Keratinocyte (primary cell): ENCODE measurements around the gene SLC25A25. TPM values are rescaled to one million over a fixed set of nuclear protein-coding genes. Genes with fewer than 3 reads are reported as not detected.
A peak's percentile ranks its signal among the peaks of the same experiment; 100 is the strongest.

ENCODE experiments used
- DNase-seq: peaks from one replicate; pipeline ENCODE4 v3.0.0-alpha.2; 2011; ENCODE audit warnings: low read depth, missing footprints, low spot score
- FAIRE-seq: peaks from 2 replicates; lab custom pipeline; 2011; peaks lifted over from hg19 to GRCh38; lab: Jason Lieb, UNC
- H2AFZ ChIP-seq: 2 replicates; pipeline ENCODE4 v1.6.0; 2012; ENCODE audit warnings: low read length, control low read depth, inconsistent platforms; ENCODE audit not compliant: control insufficient read depth
- H3K27ac ChIP-seq: 2 replicates; pipeline ENCODE4 v1.5.1; 2011; ENCODE audit warnings: low read length; ENCODE audit not compliant: control insufficient read depth, insufficient read depth
- H3K27me3 ChIP-seq: 3 replicates; pipeline ENCODE4 v1.6.0; 2011; ENCODE audit warnings: low read length; ENCODE audit not compliant: control insufficient read depth, insufficient read depth; ENCODE audit errors: extremely low read depth
- H3K36me3 ChIP-seq, 2 experiments: 2 replicates in 1 of 2; 3 replicates in 1 of 2; pipeline ENCODE4 v1.5.1; 2011; ENCODE audit warnings: low read length in 2 of 2, mild to moderate bottlenecking in 1 of 2; ENCODE audit not compliant: control insufficient read depth in 2 of 2, insufficient read depth in 2 of 2; ENCODE audit errors: extremely low read depth in 1 of 2
- H3K4me1 ChIP-seq: 3 replicates; pipeline ENCODE4 v1.5.1; 2011; ENCODE audit warnings: low read length; ENCODE audit not compliant: control insufficient read depth, insufficient read depth; ENCODE audit errors: extremely low read depth
- H3K4me2 ChIP-seq: 3 replicates; pipeline ENCODE4 v1.6.0; 2011; ENCODE audit warnings: low read depth, low read length; ENCODE audit not compliant: control insufficient read depth, insufficient read depth; ENCODE audit errors: extremely low read depth
- H3K4me3 ChIP-seq, 3 experiments: fragments of 200-600 bp in 1 of 3; sonication (generic) in 1 of 3; 2 replicates in 2 of 3; 3 replicates in 1 of 3; pipeline ENCODE4 v1.5.1; 2011 to 2016; ENCODE audit warnings: low read length in 3 of 3, mild to moderate bottlenecking in 3 of 3, control low read depth in 2 of 3, inconsistent platforms in 1 of 3, low read depth in 1 of 3, mixed read lengths in 1 of 3, mixed run types in 1 of 3, moderate library complexity in 1 of 3; ENCODE audit not compliant: control insufficient read depth in 2 of 3, insufficient read depth in 2 of 3; ENCODE audit errors: extremely low read depth in 1 of 3
- H3K79me2 ChIP-seq: 2 replicates; pipeline ENCODE4 v1.6.0; 2012; ENCODE audit warnings: low read length; ENCODE audit not compliant: control insufficient read depth, insufficient read depth
- H3K9ac ChIP-seq: 3 replicates; pipeline ENCODE4 v1.6.0; 2011; ENCODE audit warnings: low read length; ENCODE audit not compliant: control insufficient read depth, insufficient read depth; ENCODE audit errors: extremely low read depth
- H3K9me1 ChIP-seq: 3 replicates; pipeline ENCODE4 v1.6.0; 2011; ENCODE audit warnings: low read length; ENCODE audit not compliant: control insufficient read depth, insufficient read depth; ENCODE audit errors: extremely low read depth
- H3K9me3 ChIP-seq: 2 replicates; pipeline ENCODE4 v1.5.1; 2012; ENCODE audit warnings: low read depth, low read length; ENCODE audit not compliant: control insufficient read depth
- H4K20me1 ChIP-seq: 3 replicates; pipeline ENCODE4 v1.6.0; 2011; ENCODE audit warnings: low read length; ENCODE audit not compliant: control insufficient read depth, insufficient read depth; ENCODE audit errors: extremely low read depth
- CTCF ChIP-seq, 3 experiments: IDR thresholded peaks in 1 of 3; conservative IDR thresholded peaks in 1 of 3; optimal IDR thresholded peaks in 1 of 3; 2 replicates in 2 of 3; 3 replicates in 1 of 3; pipeline versions ENCODE3 to v1.5.1; 2011; ENCODE audit warnings: low read length in 3 of 3, mild to moderate bottlenecking in 3 of 3, moderate library complexity in 2 of 3, control low read depth in 1 of 3, inconsistent platforms in 1 of 3; ENCODE audit not compliant: insufficient read depth in 2 of 3; ENCODE audit errors: extremely low read depth in 1 of 3
- EZH2 ChIP-seq: IDR thresholded peaks from one replicate; pipeline ENCODE4 v1.6.1; 2012; ENCODE audit warnings: inconsistent platforms, mild to moderate bottlenecking, low read length, moderate library complexity
- dilution Hi-C: fragments of 300-500 bp; cut with MboI; formaldehyde crosslinking; loops from one replicate; pipeline ENCODE4 v1.7.0; 2020; ENCODE audit warnings: low sequenced_read_pairs; ENCODE audit not compliant: extremely low pct_ligation_motif_present
- polyA plus RNA-seq, 5 experiments: library from polyadenylated mRNA; depleted of rRNA in 3 of 5; stranded (reverse) in 3 of 5; stranded (forward) in 1 of 5; unstranded in 1 of 5; fragments of >200 nt; gene quantifications; 1 replicate in 1 of 5; 2 replicates in 3 of 5; 3 replicates in 1 of 5; pipeline versions ENCODE4 v1.2.1 to v1.2.3, GENCODE V29; 2011 to 2012; ENCODE audit warnings: missing spikeins in 2 of 5, low read depth in 1 of 5, low replicate concordance in 1 of 5

SLC25A25 gene
- polyA plus RNA-seq, 1 donor (not counting 4 experiments of a cell fraction or from before 2014, with no cell fraction given) = 6.5 TPM

GRCh38 chr9:128149951-128150593 lies 82.0 kb downstream of the SLC25A25 start:
- no peaks in the 10 kb centered on the region for H3K9me3 ChIP-seq
- no peak for DNase-seq
- no peaks in the 10 kb centered on the region for H3K36me3 ChIP-seq
- H3K9ac ChIP-seq = peak overlapping the region; percentile 8
- no peak overlapping the region for H3K4me3 ChIP-seq
- H2AFZ ChIP-seq = no peak overlapping the region
- H4K20me1 ChIP-seq = no peaks in the 10 kb centered on the region
- TF ChIP-seq CTCF (optimal IDR thresholded peaks at IDR 0.05 in 1 of 3, IDR thresholded peaks at IDR 0.05 in 1 of 3, conservative IDR thresholded peaks at IDR 0.05 in 1 of 3; ENCODE audit: extremely low read depth in 1 of 3, insufficient read depth in 2 of 3, low read length in 3 of 3) = no peak
- TF ChIP-seq EZH2 = no peak
- H3K79me2 ChIP-seq = no peaks in the 10 kb centered on the region
- no peaks in the 10 kb centered on the region for H3K27me3 ChIP-seq
- peak overlapping the region; percentile 47 for H3K4me2 ChIP-seq
- H3K27ac ChIP-seq = no peak overlapping the region
- H3K4me1 ChIP-seq = peaks cover 38% of the 10 kb centered on the region
- no peaks in the 10 kb centered on the region for H3K9me1 ChIP-seq
- dilution Hi-C loops = no loop called here
- no peak for FAIRE-seq

DNA sequence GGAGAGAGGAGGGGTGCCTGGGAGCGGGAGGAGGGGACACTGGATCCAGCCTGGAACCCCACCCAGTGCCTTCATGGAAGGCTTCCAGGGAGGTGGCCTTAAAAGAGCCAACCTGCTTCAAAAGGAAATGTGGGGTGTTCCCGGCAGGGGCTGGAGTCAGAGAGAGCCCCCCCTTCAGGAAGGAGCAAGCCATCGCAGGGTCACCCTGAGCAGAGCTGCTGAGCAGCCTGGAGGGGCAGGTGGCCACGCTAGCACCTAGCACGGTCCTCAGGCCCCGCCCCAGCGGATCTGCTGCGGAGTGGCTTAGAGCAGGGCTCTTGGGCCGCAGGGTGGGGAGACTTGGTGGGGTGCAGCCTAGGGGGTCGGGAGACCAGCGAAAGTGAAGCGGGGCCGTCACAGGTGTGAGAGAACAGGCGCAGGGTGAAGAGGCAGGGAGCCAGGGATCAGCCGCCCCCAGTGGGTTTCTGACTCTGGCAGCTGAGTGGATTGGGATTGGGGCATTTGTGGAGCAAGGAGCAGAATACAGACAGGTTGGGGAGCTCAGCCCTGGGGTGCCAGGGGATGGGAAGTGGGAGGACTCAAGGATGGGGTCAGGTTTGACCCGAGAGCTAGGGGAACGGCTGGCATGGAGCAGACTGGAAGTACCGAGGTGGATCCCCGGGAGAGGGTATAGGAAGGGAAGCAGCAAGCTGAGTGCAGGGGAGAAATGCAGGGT lies 82.7 kb downstream of the SLC25A25 start:
- dilution Hi-C loops = no loop called here
- no peaks in the 10 kb centered on the region for H3K9me3 ChIP-seq
- no peaks in the 10 kb centered on the region for H4K20me1 ChIP-seq
- no peak overlapping the region for H3K27ac ChIP-seq
- no peak overlapping the region for H3K4me3 ChIP-seq
- H3K4me2 ChIP-seq = no peak overlapping the region
- no peaks in the 10 kb centered on the region for H3K36me3 ChIP-seq
- no peaks in the 10 kb centered on the region for H3K27me3 ChIP-seq
- no peaks in the 10 kb centered on the region for H3K9me1 ChIP-seq
- no peaks in the 10 kb centered on the region for H3K79me2 ChIP-seq
- DNase-seq (no peak), FAIRE-seq (no peak)
- H3K4me1 ChIP-seq = peaks cover 31% of the 10 kb centered on the region
- TF ChIP-seq CTCF (optimal IDR thresholded peaks at IDR 0.05 in 1 of 3, IDR thresholded peaks at IDR 0.05 in 1 of 3, conservative IDR thresholded peaks at IDR 0.05 in 1 of 3; ENCODE audit: extremely low read depth in 1 of 3, insufficient read depth in 2 of 3, low read length in 3 of 3) = peak in 2 of 3 experiments; percentile 34 to 38
- TF ChIP-seq EZH2 = no peak
- no peak overlapping the region for H3K9ac ChIP-seq
- no peak overlapping the region for H2AFZ ChIP-seq
